GM20431 (cell line): ENCODE results near the gene MYO1F.
"Not testable (repeated sequence)": the region's sequence is repeated elsewhere in the genome, so short reads cannot be mapped to it uniquely, and the experiment has no call there.

Source experiments
- in situ Hi-C: fragments of 300-500 bp; cut with MseI, MboI; formaldehyde crosslinking; loops from one replicate; pipeline ENCODE4 v1.15.0; 2020; ENCODE audit warnings: low sequenced_read_pairs; ENCODE audit not compliant: unreplicated experiment

The MYO1F gene

DNA sequence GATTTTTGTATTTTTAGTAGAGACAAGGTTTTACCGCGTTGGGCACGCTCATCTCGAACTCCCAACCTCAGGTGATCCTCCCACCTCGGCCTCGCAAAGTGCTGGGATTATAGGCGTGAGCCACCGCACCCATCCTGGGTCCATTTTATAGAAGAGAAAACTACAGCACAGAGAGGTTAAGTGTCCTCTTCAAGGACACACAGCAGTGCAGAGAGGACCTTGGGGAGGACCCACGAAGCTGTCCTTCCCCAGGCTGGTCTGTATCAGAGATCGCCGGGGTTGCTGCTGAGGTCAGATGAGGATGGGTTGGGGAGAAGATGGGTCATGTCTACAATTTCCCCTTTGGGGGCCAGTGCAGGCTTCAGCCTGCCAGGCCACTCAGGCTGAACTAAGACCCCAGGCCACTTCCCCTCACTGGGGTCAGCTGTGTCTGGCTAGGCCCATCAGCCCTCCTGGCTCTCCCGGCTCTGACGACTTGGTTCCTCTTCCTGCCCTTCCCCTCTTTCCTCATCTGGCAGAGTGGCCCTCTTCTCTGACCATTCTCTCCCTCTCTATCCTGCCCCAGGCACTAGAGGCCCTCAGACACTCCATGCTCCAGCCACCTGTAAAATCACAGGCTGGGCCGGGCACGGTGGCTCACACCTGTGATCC is 9.6 kb downstream of the MYO1F start:
- in situ Hi-C loops = no loop called here

DNA sequence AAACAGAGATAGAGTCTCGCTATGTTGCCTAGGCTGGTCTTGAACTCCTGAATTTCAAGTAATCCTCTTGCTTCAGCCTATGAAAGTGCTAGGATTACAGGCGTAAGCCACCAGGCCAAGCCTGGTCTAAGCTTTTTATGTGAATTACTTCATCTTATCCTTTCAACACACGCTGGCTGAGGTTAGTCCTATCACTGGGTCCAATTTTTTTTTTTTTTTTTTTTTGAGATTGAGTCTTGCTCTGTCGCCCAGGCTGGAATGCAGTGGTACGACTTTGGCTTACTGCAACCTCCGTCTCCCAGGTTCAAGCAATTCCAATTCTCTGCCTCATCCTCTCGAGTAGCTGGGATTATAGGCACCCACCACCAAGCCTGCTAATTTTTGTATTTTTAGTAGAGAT is 10.4 kb downstream of the MYO1F start:
- in situ Hi-C loops = no loop called here

DNA sequence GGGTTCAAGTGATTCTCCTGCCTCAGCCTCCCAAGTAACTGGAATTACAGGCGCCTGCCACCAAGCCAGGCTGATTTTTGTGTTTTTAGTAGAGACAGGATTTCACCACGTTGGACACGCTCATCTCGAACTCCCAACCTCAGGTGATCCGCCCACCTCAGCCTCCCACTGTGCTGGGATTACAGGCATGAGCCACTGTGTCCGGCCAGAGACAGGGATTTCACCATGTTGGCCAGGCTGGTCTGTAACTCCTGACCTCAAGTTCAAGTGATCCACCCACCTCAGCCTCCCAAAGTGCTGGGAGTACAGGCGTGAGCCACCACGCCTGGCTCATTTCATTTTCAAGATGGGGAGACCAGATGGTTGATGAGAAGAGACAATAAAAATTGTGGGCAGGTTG is 12.4 kb downstream of the MYO1F start:
- in situ Hi-C loops = not testable (repeated sequence)

DNA sequence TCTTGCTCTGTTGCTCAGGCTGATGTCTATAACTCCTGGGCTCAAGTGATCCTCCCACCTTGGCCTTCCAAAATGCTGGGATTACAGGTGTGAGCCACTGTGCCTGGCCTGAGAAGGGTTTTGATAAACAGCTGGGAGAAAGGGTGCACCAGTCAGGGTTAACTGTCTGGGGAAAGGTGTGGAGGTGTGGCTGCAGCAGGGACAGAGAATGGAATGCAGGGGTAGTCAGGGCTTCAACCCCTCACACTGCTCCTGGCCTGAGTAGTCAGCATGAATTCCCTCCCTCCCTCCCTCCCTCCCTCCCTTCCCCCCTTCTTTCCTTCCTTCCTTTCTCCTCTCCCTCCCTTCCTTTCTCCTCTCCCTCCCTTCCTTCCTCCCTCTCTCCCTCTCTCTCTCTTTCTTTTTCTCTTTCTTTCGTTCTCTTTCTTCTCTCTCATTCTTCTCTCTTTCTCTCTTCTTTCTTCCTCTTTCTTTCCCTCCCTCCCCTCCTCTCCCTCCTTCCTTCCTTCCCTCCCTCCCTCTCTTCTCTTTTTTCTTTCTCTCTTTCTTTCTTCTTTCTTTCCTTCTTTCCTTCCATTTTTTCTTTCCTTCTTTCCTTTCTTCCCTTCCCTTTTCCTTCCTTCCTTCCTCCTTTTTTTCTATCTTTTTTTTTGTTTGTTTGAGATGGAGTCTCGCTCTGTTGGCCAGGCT is 16.0 kb downstream of the MYO1F start:
- in situ Hi-C loops = no loop called here

DNA sequence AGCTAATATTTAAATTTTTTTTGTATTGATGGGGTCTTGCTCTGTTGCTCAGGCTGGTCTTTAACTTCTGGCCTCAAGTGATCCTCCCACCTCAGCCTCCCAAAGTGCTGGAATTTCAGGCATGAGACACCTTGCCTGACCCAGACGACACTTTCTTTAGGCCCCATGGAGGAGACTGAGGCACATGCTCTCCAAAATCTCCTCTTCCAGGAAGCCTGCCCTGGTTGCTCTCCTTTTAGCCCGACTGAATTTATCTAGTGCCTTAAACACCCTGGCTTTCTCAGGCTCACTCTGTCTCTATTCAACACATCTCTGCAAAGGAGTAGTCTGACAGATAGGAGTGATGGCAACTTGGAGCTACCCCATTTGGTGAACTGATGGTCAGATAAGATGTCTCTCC is 18.9 kb downstream of the MYO1F start:
- in situ Hi-C loops = no loop called here

DNA sequence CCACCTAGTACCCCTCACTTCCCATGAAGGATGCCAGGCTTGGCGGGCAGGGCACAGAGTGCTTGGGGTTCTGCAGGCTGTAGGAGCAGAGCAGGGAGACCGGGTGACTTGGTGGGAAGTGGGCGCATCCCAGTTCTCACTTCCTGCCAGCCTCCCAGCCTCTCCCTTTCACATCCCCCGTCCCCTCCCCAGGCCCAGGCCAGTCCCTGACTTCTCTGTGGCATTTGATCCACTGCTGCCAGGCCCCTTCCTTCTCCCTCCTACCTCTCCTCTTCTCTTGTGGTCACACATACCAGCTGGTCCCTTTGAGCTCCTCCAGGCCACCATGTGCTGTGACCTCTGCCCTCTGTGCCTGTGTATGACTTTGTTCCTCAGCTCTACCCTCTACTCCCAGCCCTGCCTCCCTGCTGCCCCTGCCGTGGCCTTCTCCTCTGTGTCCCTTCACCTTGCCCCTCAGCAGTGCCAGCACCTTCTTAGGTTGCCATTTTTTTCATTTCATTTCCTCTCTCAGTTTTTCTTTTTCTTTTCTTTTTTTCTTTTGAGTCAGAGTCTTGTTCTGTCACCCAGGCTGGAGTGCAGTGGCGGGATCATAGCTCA is 19.5 kb downstream of the MYO1F start:
- in situ Hi-C loops = no loop called here

DNA sequence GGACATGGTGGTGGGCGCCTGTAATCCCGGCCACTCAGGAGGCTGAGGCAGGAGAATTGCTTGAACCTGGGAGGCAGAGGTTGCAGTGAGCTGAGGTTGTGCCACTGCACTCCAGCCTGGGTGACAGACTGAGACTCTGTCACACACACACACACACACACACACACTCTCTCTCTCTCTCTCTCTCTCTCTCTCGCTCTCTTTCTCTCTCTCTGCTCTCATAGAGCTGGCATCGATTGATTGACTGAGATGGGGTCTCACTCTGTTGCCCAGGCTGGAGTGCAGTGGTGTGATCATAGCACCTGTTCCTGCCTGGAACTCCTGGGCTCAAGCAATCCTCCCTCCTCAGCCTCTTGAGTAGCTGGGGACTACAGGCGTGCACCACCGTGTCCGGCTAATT is 23.5 kb downstream of the MYO1F start:
- in situ Hi-C loops = not testable (repeated sequence)

DNA sequence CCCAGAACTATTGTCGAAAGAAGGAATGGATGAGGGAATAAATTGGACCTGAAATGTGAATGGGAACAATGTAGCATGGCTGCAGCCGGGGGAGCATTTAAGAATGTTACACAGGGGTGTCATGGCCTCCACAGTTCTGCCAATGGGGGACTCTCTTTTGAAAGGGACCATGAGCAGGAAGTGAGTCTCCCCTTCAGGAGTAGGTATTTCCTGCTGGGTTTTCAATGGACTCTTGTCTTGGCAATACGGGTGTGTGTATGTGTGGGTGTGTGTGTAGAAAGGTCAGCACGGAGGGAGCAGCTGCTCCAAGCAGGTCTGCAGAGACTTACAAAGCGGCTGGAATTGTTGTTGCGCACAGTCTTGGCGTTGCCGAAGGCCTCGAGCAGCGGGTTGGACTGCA is 24.4 kb downstream of the MYO1F start:
- in situ Hi-C loops = no loop called here

DNA sequence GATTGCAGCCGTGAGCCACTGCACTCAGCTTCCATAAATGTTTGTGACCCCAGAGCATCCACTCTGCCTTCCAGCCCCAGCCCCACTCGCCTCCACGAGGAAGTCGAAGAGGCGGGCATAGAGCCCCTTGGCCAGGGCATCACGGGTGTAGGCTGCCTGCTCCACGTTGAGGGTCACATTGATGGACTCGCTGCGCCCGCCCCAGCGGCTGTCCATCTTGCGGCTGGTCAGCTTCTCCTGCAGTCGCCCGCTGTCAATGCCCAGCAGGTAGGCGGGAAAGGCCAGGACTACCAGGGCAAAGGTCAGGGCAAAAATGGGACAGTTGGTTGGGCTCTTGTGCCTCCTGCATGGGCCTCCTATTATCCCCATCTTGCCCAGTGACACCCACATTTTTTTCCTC is 27.2 kb downstream of the MYO1F start:
- in situ Hi-C loops = no loop called here

DNA sequence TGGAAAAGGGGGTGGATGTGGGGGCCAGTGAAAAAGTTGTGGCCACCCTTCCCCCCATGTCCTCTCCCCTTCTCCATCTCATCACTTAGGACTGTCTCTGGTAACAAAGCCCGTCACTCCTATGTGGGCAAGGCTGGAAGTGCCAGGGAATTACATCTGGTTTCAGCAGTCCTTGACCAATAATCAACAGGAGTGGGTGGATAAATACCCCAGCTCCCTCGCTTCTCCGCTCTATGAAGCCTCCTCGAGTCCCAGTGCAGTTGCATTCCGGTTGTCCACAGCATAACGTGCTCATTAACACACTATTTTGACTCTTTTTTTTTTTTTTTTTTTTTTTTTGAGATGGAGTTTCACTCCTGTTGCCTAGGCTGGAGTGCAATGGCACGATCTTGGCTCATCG is 31.5 kb downstream of the MYO1F start:
- in situ Hi-C loops = no loop called here

DNA sequence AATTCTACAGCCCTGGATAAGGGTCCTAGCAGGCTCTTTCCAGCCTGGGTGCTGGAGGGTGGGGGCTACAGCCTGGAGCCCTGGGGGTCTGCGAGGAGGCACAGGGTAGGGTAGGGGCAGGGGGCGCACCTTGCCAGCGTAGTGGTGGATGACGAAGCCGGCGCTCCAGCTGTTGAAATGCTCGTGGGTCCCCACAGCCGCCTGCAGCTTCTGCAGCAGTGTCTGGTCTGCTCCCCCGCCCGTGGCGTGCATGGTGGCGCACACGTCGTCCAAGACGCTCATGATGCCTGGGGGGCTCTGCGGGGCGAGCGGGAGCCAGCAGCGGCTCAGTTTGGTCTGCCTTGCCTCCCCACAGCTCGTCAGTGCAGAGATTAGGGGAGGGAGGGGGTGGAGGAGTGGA is 33.1 kb downstream of the MYO1F start:
- in situ Hi-C loops = no loop called here

DNA sequence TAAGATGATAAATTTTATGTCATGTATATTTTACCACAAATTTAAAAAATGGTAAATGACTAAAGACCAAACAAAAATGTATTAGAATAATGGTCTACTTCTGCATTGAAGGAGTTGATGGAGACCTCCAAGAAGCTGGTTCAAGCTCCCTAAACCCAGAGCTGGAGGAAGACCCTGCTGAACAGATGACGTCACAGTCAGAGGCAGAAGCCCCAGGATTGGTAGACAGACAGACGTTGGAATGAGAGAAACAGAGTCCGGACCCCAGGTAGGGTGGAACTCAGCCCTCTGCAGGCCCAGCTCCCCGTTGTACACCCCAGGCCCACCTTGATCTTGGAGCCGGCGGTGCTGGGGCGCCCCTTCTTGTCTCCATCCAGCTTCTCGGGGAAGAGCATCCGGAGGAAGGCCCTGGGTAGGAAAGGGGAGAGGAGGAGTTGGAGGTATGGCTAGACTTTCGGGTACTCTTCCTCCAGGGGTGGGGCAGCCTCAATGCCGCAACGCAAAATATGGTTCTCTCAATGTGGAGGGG is 37.6 kb downstream of the MYO1F start:
- in situ Hi-C loops = no loop called here

DNA sequence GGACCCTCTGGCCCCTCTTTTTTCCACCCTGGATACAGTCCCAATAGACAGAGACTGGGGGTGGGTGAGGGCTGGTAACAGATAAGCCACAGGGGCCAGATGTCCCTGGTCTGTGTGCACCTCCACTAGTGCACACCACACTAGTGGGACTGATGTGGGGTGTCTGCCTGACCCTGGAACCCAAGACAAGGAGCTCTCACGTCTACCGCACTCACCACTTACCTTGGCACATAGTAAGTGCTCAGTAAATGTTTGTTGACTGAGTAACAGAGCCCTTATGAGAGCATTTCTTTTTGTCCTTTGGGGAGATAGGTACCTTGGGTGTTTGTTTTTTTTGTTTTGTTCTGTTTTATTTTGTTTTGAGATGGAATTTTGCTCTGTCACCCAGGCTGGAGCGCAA is 40.1 kb downstream of the MYO1F start:
- in situ Hi-C loops = no loop called here

DNA sequence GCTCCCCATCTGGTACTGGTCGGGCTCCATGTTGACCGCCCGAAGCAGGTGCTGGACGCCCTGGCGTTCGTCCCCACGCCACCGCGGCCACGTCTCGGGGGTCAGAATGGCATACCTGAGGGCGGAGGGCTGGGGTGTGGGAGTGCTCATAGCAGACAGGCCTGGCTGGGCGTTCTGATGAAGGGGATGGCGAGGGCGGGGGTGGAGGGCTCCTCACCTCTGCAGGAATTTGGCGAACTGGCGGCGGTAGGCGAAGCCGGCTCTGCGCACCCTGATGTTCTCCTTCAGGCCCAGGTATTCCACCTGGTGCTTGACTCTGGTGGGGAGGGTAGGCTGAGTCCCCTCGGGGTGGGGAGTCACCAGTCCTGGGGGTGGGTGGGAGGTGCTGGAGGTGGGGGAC is 41.0 kb downstream of the MYO1F start:
- in situ Hi-C loops = no loop called here

DNA sequence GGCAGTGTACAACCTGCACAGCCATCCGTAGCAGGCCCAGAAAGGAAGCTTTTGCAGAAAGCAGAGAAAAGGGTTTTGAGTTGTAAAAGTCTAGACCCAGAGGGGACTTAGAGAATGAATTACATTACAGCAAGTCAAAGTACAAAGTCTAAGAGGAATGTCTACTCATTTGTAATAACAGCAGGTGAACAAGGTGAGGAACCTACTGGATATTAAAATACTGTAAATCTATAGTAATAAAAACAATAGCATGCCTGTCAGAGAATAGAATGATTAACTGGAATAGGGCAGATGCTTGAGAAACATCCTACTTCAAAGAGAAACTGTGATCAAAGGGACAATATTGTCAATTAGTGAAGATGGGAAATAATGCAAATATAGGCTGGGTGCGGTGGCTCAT is 45.0 kb downstream of the MYO1F start:
- in situ Hi-C loops = no loop called here

DNA sequence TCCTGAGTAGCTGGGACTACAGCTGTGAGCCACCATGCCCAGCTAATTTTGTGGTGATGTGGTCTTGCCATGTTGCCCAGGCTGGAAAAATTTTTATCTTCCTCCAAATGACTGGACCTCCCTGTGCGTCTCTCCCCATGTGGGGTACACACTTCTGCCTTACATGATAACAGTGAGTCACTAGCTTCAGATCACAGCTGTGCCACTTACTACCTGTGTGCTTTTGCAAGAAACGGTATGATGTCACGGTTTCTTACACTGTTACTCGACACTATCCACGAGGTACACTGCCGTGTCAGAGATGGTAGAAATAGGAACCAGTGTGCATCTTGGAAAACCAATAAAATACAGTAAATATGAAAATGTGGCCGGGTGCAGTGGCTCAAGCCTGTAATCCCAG is 45.8 kb downstream of the MYO1F start:
- in situ Hi-C loops = no loop called here

DNA sequence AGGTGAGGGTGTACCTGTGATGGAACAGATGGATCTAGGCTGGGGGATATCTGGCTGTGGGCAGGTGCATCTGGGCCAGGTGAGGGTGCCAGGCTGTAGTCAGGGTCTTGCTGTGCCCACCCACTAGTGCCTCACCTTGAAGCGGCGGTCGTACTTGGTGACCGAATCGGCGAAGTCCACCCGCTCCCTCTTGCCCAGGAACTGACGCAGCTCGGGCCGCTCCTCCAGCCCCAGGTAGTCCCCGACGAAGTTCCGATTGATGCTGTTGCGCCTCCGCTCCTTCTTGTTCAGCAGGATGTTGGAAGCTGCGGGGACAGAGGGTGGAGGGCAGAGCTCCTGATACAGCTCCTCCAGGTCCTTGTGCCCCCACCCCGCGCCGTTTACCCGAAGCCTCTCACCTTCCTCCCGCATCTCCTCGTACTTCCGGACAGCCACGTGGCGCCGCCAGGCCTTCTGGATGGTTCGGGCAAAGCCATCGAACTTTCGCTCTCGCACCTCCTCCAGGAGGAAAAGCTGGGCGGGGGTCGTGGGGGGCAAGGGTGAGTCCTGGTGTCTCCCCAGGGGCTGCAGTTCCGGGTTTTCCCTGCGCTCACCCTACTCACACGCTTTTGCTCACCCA is 47.1 kb downstream of the MYO1F start:
- in situ Hi-C loops = no loop called here

DNA sequence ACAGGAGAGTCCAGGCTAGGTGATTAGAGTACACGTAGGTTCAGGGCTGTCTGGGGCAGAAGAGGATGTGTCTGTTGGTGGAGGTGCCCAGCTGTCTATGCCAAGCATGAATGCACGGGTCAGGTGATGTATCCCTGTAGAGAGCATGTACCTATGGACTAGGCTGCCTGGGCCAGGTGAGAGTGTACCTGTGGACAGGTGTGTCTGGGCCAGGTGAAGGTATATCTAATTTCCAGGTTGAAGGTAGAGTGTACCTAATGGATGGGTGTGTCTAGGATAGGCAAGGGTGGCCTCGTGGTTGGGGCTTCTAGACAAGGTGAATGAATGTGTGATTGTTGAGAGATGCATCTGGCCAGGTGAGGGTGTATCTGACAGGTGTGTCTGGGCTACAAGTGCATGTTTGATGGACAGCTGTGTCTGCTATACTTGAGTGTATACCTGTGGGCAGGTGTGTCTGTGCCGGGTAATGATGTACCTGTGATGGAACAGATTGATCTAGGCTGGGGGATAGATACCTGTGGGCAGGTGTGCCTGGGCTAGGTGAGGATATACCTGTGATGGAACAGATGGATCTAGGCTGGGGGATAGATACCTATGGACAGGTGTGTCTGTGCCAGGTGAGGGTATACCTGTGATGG is 47.8 kb downstream of the MYO1F start:
- in situ Hi-C loops = no loop called here

DNA sequence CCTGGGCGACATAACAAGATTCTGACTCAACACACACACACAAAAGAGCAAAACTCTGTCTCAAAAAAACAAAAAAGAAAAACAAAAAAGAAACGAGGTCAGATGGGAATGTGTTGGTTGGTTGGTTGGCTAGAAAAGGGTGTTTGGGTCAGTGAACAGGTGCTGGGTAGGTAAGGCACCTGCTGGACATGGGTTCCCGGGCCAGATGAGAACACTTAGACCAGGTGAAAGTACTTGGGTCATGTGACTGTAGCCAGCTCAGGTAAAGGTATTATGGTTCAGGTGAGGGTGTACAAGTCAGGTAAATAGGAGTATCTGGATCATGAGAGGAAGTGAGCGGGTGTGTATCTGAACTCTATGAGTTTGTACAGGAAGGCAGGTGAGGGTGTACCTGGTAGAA is 48.7 kb downstream of the MYO1F start:
- in situ Hi-C loops = no loop called here

DNA sequence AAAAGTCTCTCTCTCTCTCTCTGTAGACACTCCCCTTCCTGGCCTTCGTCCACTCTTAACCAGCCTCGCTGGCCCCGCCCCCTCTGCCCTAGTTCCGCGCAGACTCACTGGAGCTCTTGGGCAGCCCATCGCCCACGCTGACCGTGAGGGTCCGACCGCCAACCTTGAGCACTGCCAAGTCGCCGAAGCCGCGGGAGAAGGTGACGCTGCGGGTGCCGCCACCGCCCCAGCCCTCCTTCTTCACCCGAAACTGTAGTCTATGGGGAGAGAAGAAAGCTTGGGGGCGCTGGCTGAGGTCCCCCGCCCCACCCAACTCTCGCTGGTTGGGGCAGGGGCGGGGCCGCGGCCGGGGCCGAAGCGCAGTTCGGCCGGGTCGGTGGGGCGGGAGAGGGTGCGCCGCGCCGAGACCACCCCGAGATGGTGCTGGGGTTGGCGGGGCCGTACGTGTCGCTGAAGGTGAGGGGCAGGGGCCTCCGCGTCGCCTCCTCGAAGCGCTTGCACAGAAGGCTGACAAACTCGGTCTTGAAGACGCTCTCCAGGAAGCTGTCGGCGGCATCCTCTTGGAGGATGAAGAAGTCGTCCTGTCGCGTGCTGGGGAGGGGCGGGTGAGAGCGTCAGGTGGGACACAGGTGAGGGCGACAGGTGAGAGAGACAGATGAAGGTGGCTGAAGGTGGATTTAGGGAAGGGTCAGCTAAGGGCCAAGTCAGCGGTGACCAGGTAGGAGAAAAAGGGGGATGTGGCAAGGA is 50.7 kb downstream of the MYO1F start:
- in situ Hi-C loops = no loop called here
